ENCODE measurements around the gene ACOX3.
"Not testable (repeated sequence)": the region's sequence is repeated elsewhere in the genome, so short reads cannot be mapped to it uniquely, and the experiment has no call there.

Gene ACOX3

DNA sequence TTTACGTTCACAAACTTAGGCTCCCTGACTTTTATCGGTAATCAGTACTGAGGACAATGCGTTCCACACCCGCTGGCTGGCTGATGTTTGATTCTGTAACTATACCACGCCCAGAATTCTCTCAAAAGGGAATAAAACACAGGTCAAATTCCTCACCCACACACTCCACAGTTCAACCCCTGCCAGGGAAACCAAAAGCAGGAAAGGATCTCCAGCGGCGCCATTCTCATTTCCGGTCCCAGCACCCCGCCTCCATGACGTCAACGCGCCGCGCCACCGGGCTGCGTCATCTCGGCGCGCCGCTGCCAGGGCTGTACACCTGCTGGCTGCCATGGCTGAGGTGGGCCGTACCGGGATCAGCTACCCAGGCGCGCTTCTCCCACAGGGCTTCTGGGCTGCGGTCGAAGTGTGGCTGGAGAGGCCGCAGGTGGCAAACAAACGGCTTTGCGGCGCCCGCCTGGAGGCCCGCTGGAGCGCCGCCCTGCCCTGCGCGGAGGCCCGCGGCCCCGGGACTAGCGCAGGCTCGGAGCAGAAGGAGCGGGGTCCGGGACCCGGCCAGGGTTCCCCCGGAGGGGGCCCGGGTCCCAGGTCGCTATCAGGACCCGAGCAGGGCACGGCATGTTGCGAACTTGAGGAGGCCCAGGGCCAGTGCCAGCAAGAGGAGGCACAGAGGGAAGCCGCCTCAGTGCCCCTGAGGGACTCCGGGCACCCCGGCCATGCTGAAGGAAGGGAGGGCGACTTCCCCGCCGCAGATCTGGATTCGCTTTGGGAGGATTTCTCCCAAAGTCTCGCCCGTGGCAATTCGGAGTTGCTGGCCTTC lies at the start of gene ACOX3, which contains the start of gene TRMT44:
Gene ACOX3, minus strand, starts transcription at position 232 of the 820 bp plus-strand sequence. CDS start 24,202 bp downstream, outside the sequence.
Gene TRMT44, plus strand, starts transcription at position 286 of the 820 bp plus-strand sequence. Its CDS starts 46 bp downstream, at position 332.
- peak; percentile 98 for DNase-seq

DNA sequence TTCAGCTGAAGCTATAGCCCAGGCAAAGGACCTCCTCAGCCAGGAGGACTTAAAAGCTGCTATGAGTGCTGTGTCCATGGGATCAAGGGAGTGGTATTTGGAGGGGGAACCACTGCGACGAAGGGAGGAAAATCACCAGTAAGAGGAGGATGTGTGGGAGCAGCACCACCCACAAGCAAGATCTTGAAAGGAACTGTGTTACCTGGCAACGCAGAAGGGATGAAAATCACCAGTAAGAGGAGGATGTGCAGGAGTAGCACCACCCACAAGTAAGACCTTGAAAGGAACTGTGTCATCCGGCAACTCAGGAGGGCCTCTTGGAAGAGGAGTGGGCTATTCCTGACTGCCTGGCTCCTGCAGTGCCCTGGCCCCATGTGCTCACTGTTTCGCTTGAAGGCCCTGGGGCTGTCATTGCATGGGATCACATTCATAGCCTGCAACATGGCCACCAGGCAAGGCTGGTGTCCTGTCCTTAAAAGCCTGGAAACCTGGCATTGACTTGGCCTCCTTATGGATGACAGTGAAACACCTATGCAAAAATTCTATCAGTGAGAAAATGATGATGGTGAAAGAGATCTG lies 48.4 kb upstream of the ACOX3 start:
- DNase-seq, result no peak

DNA sequence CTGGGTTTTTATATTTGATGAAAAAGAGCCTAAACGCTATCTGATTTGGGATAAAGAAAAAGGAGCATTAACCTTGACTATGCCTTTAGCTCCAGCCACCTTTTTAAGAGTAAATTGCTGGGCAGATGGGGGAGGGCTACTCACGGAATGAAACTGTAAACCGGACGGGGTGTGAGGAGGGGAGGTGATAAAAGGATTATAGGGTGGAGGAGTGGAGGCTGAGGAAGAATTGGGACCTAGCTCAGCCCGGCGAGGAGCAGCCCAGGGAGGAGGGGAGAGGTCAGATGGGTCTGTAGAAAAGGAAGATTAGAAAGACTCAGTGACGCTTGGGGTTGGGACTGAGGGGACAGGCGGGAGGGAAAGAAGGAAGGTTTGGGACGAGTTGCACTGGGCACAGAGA lies 46.1 kb upstream of the ACOX3 start:
- not testable (repeated sequence) for DNase-seq

DNA sequence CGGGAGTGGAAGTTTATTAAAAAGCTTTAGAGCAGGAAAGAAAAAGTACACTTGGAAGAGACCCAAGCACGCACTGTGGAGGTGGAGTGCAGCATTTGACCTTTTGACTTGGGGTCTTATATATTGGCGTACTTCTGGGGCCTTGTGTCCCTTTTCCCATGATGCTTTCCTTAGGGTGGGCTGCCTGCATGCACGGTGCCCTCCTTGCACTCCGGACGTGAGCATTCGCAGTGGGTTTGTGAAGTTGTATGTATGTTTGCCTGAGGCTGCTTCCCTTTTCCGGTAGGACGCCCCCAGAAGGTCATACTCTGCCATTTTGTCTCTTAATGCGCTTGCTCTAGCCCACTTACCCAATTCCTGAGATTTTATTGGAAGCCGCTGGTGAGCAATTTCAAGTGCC lies 39.7 kb upstream of the ACOX3 start:
- DNase-seq, result no peak

DNA sequence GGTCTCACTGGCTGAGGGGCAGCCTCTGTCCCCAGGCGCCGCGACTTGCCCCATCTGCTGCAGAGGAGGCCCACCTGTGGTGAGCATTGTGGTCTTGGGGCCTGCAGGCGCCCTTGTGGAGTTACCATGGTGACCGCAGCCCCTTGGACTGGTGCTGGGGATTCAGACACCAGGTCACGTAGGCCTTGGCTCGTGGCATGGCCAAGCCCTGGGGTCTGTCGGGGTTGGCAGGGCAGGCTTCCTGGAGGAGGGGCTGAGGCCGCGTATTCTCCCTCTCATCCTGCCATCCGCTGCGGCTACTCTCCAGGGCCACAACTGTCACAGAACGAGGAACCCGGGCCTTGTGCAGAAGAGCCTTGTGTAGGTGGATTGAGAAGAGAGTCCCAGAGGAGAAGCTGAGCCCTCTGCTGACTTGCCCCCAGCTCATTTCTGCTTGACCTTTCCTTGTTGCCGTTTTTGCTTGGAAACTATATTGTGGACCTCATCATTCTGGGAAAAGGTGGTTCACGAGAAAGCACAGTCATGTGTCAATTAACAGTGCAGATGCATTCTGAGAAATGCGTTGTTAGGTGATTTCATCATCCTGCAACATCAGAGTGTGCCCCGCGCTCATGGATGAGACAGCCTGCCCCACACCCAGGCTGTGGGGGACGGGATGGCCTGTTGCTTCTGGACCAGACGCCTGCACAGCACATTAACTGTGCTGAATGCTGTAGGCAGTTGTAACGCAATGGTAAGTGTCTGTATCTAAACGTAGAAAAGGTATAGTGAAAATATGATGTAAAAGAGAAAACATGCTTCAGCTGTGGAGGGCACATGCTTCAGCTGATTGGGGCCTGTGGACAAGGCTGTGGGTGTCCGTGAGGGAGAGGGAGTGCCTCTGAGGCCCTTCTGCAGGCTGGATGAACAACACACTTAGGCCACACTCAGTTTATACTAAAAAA lies 38.5 kb upstream of the ACOX3 start:
- no peak for DNase-seq

DNA sequence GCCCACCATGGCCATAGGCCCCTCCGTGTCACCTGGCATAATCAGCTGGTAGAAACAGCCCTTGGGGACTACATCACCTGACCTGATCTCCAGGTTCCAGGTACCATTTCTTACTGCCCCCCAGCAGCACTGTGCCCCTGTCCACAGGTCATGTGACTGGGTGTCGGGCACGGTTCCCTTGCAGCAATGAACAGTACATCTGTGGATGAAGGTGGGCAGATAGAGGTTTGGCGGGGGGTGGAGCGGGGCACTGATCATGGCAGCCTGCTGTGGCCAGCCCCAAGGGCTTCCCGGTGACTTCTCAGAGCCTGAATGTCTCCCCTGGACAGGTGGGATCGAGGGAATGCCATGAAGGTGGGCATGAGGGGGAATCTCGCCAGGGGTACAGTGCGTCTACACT lies 37.8 kb upstream of the ACOX3 start:
- no peak for DNase-seq

DNA sequence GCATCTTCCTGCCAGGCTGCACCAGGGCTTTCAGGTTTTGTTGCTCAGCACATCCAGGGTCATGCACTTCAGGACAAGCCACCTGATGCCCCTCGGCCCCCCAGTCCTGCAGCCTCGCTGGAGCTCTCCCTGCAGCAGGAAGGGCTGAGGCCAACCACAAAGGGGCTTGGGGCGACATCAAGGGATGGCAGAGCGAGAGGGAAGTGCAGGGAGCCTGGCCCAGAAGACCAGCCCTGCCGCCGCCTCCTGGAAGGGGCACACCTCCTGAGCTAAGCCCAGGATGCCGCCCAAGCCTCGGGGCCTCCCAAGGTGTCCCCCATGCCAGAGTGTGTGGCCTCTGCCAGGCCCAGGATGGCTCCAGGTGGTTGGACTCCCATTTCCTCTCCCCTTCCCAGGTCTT lies 37.2 kb upstream of the ACOX3 start:
- DNase-seq, result no peak

DNA sequence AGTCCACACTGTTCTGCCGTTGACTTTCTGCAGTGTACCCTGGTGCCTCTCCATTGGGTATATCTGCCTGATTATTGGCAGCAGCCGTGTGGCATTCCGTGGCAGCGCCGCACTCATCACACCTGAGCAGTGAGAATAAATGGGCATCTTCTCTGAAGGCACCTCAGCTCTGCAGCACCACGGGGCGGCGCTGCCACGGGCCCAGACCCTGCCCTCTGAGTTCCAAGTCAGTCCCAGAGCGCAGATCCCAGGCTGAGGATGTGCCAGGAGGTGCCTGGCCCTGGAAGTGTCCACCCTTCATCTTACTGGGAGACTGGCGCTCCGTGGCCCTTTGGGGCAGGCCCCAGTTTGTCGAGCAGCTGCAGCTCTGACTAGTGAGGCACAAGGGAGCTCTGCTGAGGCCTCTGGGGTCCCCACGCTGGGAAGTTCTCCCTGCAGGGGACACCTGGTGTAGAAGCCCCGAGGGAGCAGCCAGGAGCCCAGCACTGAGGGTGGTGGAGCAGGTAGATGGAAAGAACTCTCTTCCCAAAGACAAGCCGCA lies 36.6 kb upstream of the ACOX3 start:
- no peak for DNase-seq

DNA sequence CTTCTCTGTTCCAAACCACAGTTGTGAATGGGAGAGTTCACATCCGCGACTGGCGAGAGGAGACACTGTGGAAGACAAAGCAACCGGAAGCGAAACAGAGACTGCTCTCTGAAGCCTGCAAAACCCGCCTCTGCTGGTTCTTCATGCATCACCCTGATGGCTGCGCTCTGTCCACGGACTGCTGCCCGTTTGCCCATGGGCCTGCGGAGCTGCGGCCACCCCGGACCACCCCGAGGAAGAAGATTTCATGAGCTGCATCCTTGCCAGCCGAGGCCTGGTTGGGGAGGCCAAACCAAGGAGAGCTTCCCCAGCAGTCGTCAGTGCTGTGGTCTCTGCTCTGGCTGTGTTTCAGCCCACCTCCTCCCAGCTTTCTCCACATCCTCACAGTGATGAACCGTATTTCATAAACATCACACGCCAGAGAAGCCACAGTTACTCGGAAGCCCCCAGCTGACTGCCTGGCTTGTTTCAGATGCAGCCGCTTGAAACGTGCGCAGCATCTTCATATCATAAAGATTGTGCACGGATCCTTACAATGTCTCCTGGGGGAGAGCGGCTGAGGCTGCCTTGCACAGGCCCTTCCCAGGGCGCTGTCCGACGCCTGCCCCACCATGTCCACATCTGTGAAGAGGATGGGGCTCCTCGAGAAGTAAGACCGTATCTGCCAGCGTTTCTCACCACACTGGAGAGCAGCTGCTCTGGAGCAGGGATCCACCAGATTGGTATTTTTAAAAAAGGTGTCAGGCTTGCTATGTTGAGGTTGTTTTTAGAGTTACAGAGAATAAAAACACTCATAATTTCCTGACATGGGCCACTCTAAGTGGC lies 35.4 kb upstream of the ACOX3 start:
- DNase-seq, result no peak

DNA sequence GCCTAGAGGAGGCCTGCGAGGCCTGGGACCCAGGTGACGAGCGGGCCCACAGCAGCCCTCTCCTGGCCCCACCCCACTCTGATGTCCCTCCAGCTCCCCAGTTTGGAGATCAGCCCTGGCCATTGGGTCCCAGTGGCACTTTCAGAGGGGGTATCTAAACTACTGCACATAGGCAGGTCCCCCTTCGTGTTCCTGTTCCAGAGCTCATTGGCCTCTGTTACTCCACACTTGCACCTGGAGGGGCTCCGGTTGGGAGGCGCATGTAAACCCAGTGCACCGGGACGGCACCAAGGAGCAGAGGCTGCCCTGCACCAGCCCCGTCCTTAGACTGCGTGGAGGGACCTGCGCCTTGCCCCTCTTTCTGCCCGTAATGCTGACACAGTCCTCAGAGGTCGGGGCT lies 34.3 kb upstream of the ACOX3 start:
- DNase-seq, result no peak

DNA sequence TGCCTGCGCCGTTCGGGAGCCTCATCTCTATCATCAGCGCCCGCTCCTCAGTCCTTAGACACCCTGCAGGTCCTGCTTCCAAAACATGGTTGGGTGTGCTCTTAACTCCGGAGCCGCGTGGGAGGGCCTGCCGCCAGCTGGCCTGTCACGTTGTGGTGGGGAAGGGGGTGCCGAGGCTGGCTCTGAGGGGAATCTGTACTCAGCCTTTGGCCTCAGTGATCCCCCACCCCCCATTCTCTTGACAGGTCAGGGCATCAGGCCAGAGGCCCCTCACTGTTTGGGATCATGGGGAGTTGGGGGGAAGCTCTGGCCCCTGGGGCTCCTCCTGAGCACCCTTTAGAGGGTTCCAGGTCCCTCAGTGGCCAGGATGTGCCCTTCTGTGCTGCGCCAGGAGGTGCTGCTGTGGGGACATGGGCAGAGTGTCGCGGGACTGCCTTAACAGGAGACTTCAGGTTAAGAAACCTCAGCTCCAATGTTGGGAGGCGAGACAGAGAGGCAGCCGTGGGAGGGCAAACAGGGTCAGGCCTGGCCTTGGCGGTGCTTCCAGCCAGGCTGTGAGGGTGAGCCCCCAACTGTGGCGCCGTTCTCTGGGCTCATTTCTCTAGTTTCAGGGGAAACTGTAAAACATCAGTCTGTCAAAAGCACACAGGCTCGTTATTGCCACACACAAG lies 33.5 kb upstream of the ACOX3 start:
- no peak for DNase-seq

DNA sequence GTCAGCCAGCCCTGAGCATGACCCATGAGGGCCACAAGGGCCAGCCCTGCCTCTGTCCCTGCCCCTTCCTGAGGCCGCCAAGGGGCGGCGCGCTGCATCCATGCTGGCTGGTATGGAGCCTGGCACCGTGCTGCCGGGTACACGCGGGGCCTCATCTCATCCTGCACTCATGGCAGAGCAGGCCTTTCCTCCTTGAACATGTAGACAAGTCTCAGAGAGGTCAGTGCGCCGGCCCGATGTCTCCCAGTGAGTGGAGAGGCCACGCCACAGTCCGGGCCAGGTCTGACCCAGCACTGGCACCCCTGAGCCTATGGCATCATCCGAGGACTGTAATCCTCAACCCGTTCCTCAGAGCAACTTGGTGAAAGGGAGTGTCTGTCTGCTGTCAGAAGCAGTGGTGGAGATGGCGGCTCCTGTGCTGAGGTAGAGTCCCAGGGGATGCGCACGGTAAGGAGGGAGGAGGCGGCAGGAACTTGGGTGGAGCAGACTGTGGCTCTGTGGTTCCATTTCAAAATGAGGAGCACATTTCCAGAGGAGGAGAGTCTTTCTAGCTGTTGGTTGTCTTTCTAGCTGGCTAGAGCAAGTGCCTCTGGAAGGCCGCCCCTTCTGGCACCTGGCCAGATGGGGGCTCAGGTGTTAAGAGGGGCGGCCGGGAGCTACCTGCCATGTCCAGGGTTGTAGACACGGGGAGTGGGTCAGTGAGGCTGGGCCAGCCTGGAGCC lies 32.8 kb upstream of the ACOX3 start:
- DNase-seq, result no peak

DNA sequence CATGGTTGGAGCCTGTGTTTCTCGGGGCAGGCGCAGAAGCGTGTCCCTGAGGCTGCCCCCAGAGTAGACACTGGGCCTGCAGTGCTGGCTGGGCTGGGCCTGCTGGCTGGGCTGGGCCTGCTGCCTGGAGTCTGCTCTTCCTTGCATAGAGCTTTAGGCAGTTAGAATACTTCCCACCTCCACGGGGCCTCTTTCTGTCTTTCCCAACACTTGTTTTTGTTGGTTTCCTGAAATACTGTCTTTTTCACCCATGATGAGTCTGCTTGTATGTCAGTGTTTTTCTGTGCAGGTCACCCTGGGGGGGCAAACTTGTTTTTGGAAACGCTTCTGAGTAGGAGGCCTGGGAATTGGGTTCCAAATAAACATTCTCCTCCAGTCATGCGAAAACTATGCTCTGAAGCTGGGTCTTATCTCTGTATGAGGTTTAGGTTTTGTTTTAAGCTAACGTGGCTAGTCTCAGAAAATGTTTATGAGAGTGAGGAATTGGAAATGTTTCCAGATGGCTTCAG lies 32.2 kb upstream of the ACOX3 start:
- DNase-seq, result no peak

DNA sequence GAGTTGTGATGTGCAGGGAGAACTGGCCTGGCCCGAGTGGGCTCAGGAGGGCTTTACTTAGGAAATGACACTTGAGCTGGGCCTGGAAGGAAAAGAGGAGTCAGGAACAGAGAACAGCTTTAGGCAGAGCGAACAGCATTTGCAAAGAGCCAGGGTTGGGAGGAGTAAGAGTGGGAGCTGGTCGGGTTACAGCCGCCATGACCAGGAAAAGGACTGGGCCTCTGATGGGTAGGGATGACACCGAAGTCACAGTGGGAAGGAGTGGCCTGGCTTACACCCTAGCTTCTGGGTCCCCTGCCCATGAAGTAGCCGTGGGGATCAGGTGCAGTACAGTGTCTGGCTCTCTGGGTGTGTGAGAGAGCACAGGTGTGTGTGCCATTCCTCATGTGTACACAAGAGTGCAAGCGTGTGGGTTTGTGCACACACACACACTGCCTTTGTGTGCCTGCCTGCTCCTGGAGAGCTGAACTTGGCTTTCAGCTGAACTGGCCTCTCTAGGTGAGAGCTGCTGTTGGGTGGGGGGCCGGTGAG lies 31.7 kb upstream of the ACOX3 start:
- no peak for DNase-seq

DNA sequence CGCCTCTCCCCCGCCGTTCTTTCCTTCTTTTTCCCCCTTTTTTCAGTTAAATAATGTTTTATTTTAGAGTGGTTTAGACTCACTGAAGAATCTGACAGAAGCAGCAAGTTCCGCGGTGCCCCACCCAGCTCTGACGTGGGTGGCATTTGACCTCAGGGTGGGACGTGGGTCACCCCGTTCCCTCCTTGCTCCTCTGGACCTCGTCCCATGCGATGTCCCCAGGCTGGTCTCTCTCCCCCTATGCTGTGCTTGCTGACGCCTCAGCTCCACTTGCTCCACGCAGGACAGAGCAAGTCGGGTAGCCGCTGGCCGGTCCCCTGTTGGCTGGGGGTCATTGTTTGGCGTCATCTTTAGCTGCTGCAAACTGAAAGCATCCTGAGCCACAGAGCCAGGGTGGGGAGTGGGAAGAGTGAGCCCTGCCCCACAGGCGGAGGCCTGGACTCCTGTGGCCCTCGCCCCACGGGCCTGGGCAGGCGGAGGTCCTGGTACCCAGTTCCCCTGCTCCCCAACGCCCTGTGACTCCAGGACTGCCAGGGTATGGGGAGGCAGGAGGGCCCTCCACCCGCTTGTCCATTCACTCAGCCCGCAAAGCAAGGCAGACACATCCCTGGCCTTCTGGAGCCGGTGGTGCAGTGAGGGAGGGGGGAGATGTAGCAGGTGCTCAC lies 30.8 kb upstream of the ACOX3 start:
- DNase-seq, result no peak

DNA sequence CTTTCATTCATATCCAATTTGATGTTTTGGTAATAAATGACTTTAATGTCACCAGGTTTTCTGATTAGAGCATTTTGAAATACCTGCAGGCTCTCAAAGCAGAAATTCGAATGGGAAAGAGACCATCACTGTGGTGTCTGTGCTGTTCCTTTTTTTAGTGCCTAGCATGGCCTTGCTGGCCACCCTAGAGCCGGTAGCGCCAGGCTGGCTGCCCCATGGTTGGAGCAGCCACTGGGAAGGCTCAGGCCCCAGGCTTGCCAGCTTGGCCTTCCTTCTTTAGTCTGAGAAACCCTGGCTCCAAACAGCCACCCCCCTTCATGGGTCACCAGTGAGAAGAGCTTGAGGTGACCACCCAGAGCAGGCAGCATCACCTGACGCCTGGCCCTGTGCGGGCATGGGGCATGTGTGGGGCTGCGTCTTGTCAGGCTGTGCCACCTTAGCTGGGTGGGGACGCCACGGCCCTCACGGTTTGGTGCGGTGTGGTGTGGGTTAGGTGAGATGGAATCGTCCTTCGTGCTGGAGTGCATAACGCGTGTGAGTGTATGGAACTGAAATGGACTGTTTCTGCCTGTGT lies 30.0 kb upstream of the ACOX3 start:
- no peak for DNase-seq

DNA sequence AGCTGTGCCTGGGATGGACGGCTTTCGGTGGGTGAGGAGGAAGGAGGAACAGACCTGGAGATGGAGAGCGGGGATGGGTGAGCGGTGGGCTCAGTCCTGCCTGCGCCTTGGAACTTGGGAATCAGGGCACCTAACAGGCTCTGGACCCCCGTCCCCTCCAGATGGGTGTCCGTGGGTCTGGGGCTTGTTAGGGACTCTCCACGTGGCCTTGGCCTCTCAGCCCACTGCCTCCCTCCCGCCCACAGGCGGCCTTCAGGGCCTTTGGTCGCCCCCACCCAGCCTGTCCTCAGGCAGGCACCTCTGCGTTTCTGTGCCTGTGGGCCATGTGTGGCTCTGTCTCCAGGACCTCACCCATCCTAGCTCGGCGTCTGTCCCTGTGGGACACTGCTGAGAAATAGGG lies 29.0 kb upstream of the ACOX3 start:
- no peak for DNase-seq

DNA sequence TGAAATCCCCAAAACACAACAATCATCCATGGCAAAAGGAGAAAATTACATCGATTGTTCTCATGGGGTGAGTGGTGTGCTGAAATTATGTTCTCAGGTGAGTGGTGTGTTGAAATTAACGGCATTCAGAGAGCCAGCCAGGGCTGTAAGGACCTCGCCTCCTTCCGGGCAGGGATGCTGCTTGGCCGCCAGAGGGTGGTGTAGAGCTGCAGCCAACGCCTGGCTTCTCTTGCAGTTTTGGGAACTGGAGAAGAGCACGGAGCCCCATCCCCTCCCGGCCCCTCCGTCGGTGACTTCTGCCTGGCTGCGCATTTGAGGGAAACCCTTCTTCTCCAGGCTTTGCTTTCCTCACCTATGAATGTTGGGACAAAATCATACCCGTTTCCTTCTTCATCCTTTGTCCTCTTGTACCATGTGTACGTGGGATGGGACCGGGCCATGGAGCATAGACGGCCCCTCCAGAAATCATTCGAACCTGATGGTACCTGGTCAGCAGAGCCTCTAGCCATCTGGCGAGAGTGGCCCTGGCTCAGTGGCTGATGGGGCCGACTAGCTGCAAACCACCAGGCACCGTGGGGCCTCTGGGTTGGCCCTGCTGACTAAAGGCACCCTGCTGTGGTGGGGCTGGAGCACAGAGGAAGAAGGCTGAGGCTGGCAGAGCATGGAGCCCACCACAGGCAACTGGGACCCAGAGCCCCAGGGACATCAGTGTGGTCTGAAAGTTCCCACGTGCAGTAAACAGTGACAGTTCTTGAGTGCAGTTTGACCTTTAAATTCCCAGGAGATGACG lies 28.4 kb upstream of the ACOX3 start:
- peak; percentile 75 for DNase-seq

DNA sequence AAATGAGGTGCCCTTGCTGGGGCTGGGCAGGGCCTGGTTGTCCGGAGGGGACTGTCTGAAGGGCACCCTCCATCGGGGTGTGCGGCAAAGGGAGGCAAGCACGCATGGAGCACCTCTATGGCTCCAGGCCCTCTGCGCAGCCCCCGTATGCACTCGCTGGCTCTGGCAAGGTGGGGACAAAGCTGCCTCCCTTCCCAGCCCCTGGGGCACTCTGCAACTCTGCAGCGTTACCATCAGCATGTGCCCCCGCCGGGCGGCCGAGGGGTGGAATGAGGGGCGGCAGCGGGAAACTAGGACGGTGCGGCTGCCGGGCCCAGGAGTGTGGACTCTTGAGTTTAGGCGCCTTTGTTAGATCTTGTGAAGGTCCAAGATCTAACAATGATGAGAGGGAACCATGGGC lies 26.5 kb upstream of the ACOX3 start:
- DNase-seq, result no peak
